22Rv1 (cell line): ENCODE data around the gene CCDC142.

Experiments used
- CTCF ChIP-seq: fragments of 450-650 bp; IDR thresholded peaks from 2 replicates; pipeline ENCODE4 v1.5.1; 2017; ENCODE audit warnings: mild to moderate bottlenecking
- ZFX ChIP-seq: fragments of 450-650 bp; IDR thresholded peaks from 2 replicates; pipeline ENCODE4 v1.6.1; 2017; ENCODE audit warnings: antibody characterized with exemption, borderline replicate concordance

GRCh38 chr2:74501335-74502071 lies 18.7 kb upstream of the CCDC142 start:
- TF ChIP-seq CTCF (no peak), ZFX (no peak)
